Esophagus muscularis mucosa (tissue), 3 donors: ENCODE measurements around the gene SLCO1A2.

Experiments
- POLR2AphosphoS5 ChIP-seq, 2 donors: sonication (generic); formaldehyde crosslinking; IDR thresholded peaks; one replicate each; pipeline ENCODE4 v1.6.1; 2017; ENCODE audit warnings: antibody characterized with exemption in 2 of 2
- TF ChIP-seq, protein P1 (sequence below), 3 experiments: fragments of 200-600 bp in 2 of 3; fragments of 450-650 bp in 1 of 3; sonication (generic) in 2 of 3; IDR thresholded peaks; one replicate each; pipeline ENCODE4 v1.5.1; 2017 to 2019; ENCODE audit warnings: antibody characterized with exemption in 3 of 3, mild to moderate bottlenecking in 2 of 3, moderate library complexity in 1 of 3

DNA sequence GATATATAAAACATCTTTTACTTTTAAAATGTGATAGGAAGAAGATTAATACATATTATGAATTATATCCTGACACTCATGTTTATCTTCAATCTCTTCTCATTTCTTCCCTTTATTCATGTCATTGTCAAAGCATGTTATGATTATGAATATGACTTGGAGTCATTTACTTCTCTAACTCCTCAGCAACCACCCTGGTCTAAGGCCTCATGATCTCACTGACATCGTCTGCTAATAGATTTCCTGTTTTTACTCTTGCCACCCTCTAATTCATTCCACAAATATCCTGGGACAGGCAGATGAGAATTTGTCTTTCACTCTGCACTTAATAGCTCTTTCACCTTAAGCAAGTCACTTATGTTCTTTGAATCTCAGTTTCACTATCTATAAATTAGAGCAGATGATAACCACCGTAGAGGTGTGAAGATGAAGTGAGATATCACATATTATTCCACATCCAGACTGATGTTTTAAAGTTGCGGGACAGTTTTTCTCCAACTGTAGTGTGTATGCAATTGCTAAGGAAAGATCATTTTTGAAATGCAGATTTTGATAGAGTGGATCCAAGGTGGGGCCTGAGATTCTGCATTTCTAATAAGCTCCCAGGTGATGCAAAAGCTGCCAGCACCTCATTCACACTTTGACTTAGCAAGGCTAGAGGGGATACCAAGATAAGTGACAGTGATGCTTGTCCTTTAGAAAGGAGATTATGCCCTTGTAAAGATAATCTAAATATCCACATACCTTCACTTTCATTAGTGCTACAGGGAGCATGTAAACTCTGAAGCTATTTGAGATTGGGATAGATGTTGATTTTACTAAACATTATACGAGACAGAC lies 34.6 kb upstream of the SLCO1A2 start:
- TF ChIP-seq, protein P1, sequence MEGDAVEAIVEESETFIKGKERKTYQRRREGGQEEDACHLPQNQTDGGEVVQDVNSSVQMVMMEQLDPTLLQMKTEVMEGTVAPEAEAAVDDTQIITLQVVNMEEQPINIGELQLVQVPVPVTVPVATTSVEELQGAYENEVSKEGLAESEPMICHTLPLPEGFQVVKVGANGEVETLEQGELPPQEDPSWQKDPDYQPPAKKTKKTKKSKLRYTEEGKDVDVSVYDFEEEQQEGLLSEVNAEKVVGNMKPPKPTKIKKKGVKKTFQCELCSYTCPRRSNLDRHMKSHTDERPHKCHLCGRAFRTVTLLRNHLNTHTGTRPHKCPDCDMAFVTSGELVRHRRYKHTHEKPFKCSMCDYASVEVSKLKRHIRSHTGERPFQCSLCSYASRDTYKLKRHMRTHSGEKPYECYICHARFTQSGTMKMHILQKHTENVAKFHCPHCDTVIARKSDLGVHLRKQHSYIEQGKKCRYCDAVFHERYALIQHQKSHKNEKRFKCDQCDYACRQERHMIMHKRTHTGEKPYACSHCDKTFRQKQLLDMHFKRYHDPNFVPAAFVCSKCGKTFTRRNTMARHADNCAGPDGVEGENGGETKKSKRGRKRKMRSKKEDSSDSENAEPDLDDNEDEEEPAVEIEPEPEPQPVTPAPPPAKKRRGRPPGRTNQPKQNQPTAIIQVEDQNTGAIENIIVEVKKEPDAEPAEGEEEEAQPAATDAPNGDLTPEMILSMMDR (IDR thresholded peaks at IDR 0.05): no peak
- no peak for TF ChIP-seq POLR2AphosphoS5 (IDR thresholded peaks at IDR 0.05)
